M059J (cell line): ENCODE data around the gene C11orf21. TPM values are rescaled to one million over a fixed set of nuclear protein-coding genes. Genes with fewer than 3 reads are reported as not detected.
A peak's percentile ranks its signal among the peaks of the same experiment; 100 is the strongest.

ENCODE experiments used
- DNase-seq: peaks from one replicate; pipeline ENCODE4 v3.0.0-alpha.2; 2012; ENCODE audit warnings: low read depth
- total RNA-seq: library from RNA; depleted of rRNA; stranded (reverse); fragments of >200 nt; shearing (Covaris generic); gene quantifications from 2 replicates; pipeline ENCODE4 v1.2.3, GENCODE V29; 2014

The C11orf21 gene
- total RNA-seq, 1 experiment from 2014 or later = not detected

- DNase-seq = no peak
Measured at GRCh38 chr11:2308713-2309112, 7.0 kb upstream of the C11orf21 start.

GRCh38 chr11:2307501-2308331, 6.0 kb upstream of the C11orf21 start:
- no peak for DNase-seq

GRCh38 chr11:2306877-2307500, 5.3 kb upstream of the C11orf21 start:
- no peak for DNase-seq

- DNase-seq = peak; percentile 28
Measured at GRCh38 chr11:2306452-2306823, 4.7 kb upstream of the C11orf21 start.

GRCh38 chr11:2305788-2306451, 4.2 kb upstream of the C11orf21 start:
- no peak for DNase-seq

- peak; percentile 56 for DNase-seq
Measured at GRCh38 chr11:2305140-2305778, 3.5 kb upstream of the C11orf21 start.

GRCh38 chr11:2304506-2305139, 2.9 kb upstream of the C11orf21 start:
- no peak for DNase-seq

GRCh38 chr11:2303627-2304505, 2.1 kb upstream of the C11orf21 start:
- DNase-seq = no peak

GRCh38 chr11:2302896-2303626, 1.3 kb upstream of the C11orf21 start:
- DNase-seq = no peak

- no peak for DNase-seq
Measured at GRCh38 chr11:2302306-2302895, 683 bp upstream of the C11orf21 start.

GRCh38 chr11:2300936-2301630, 635 bp downstream of the C11orf21 start:
- no peak for DNase-seq

- DNase-seq = no peak
Measured at GRCh38 chr11:2300290-2300935, 1.3 kb downstream of the C11orf21 start.

GRCh38 chr11:2299773-2300172, 1.9 kb downstream of the C11orf21 start:
- DNase-seq = no peak

GRCh38 chr11:2298795-2299761, 2.6 kb downstream of the C11orf21 start:
- DNase-seq = peak; percentile 34

- no peak for DNase-seq
Measured at GRCh38 chr11:2298131-2298794, 3.5 kb downstream of the C11orf21 start.

GRCh38 chr11:2297623-2298030, 4.1 kb downstream of the C11orf21 start:
- no peak for DNase-seq
